IMR-90 (cell line): ENCODE measurements around the gene RASGRF2. TPM values are rescaled to one million over a fixed set of nuclear protein-coding genes. Genes with fewer than 3 reads are reported as not detected.

ENCODE experiments used
- ATAC-seq: fragments of 200-7000 bp; cut with Tn5 transposase; 2 replicates; pipeline ENCODE4 v1.9.1; 2020; ENCODE audit warnings: low read depth, mild to moderate bottlenecking, moderate library complexity
- BruUV-seq: library from RNA; stranded (reverse); fragments of 400-500 nt; replicated peaks from 2 replicates; lab custom pipeline; 2021; lab: Mats Ljungman, UMichigan
- CTCF ChIA-PET: fragments of 300-600 bp; formaldehyde crosslinking; extraction: SDS; loops from one replicate; lab custom pipeline; 2021; ENCODE audit warnings: antibody characterized with exemption; lab: Yijun Ruan, JAX
- POLR2A ChIA-PET: fragments of 300-600 bp; sonication (Branson Sonifier 250); formaldehyde crosslinking; loops from one replicate; lab custom pipeline; 2022; ENCODE audit warnings: antibody characterized with exemption; ENCODE audit not compliant: unreplicated experiment; lab: Charles Lee
- DNase-seq: peaks from one replicate; pipeline ENCODE4 v3.0.0; 2013
- H2AFZ ChIP-seq: replicated peaks from 2 replicates; pipeline ENCODE3; 2013; ENCODE audit warnings: low read length, mild to moderate bottlenecking; ENCODE audit not compliant: poor library complexity
- H2AK5ac ChIP-seq: 2 replicates; pipeline ENCODE4 v1.6.1; 2013; ENCODE audit warnings: low read depth, low read length, inconsistent platforms
- H2AK9ac ChIP-seq: replicated peaks from 2 replicates; pipeline ENCODE3; 2013; ENCODE audit warnings: mild to moderate bottlenecking, low read depth, low read length, moderate library complexity; ENCODE audit not compliant: poor library complexity
- H2BK120ac ChIP-seq: 2 replicates; pipeline ENCODE4 v1.6.1; 2013; ENCODE audit warnings: low read depth, low read length, inconsistent platforms
- H2BK15ac ChIP-seq: 3 replicates; pipeline ENCODE4 v1.6.1; 2013; ENCODE audit warnings: low read depth, low read length, inconsistent platforms
- H2BK20ac ChIP-seq: 2 replicates; pipeline ENCODE4 v1.6.1; 2013; ENCODE audit warnings: low read depth, mild to moderate bottlenecking, inconsistent platforms, low read length, moderate library complexity
- H2BK5ac ChIP-seq: 2 replicates; pipeline ENCODE4 v1.6.1; 2013; ENCODE audit warnings: mild to moderate bottlenecking, low read depth, low read length, inconsistent platforms; ENCODE audit not compliant: poor library complexity, severe bottlenecking
- H3K14ac ChIP-seq: replicated peaks from 2 replicates; pipeline ENCODE4 v1.6.1; 2013; ENCODE audit warnings: low read depth, low read length, inconsistent platforms
- H3K18ac ChIP-seq: 2 replicates; pipeline ENCODE4 v1.6.1; 2013; ENCODE audit warnings: low read depth, low read length, control low read depth
- H3K23ac ChIP-seq: 2 replicates; pipeline ENCODE4 v1.6.1; 2013; ENCODE audit warnings: low read depth, low read length, inconsistent platforms
- H3K27ac ChIP-seq: 2 replicates; pipeline ENCODE4 v1.5.1; 2013; ENCODE audit warnings: mild to moderate bottlenecking, control low read depth, low read length; ENCODE audit not compliant: insufficient read depth
- H3K27me3 ChIP-seq: 2 replicates; pipeline ENCODE4 v1.6.1; 2013; ENCODE audit warnings: low read length; ENCODE audit not compliant: control insufficient read depth, insufficient read depth
- H3K36me3 ChIP-seq: 2 replicates; pipeline ENCODE4 v1.6.1; 2013; ENCODE audit warnings: low read length, mixed read lengths; ENCODE audit not compliant: control insufficient read depth, insufficient read depth
- H3K4ac ChIP-seq: 2 replicates; pipeline ENCODE4 v1.6.1; 2013; ENCODE audit warnings: low read depth, low read length, inconsistent platforms
- H3K4me1 ChIP-seq: 2 replicates; pipeline ENCODE4 v1.6.1; 2013; ENCODE audit warnings: low read length, mixed read lengths; ENCODE audit not compliant: control insufficient read depth, insufficient read depth
- H3K4me2 ChIP-seq: 2 replicates; pipeline ENCODE4 v1.6.1; 2013; ENCODE audit warnings: low read depth, mild to moderate bottlenecking, control low read depth, low read length, moderate library complexity
- H3K4me3 ChIP-seq: 2 replicates; pipeline ENCODE4 v1.5.1; 2013; ENCODE audit warnings: low read depth, mild to moderate bottlenecking, control low read depth, low read length, moderate library complexity; ENCODE audit not compliant: insufficient read depth
- H3K56ac ChIP-seq: 2 replicates; pipeline ENCODE4 v1.6.1; 2013; ENCODE audit warnings: low read length, inconsistent platforms; ENCODE audit not compliant: insufficient read depth; ENCODE audit errors: extremely low read depth
- H3K79me1 ChIP-seq, 2 experiments: 2 replicates each; pipeline ENCODE4 v1.6.1; 2013; ENCODE audit warnings: low read length in 2 of 2, inconsistent platforms in 1 of 2, low read depth in 1 of 2
- H3K9ac ChIP-seq: 2 replicates; pipeline ENCODE4 v1.6.1; 2013; ENCODE audit warnings: low read depth, low read length, control low read depth
- H3K9me1 ChIP-seq: 2 replicates; pipeline ENCODE4 v1.6.1; 2013; ENCODE audit warnings: low read length, inconsistent platforms; ENCODE audit not compliant: insufficient read depth
- H3K9me3 ChIP-seq: 2 replicates; pipeline ENCODE4 v1.6.1; 2013; ENCODE audit warnings: low read length; ENCODE audit not compliant: control insufficient read depth, insufficient read depth
- H4K20me1 ChIP-seq: 2 replicates; pipeline ENCODE4 v1.6.1; 2013; ENCODE audit warnings: low read length, inconsistent platforms; ENCODE audit not compliant: insufficient read depth
- H4K5ac ChIP-seq: 2 replicates; pipeline ENCODE4 v1.6.1; 2013; ENCODE audit warnings: mild to moderate bottlenecking, low read depth, low read length, control low read depth
- H4K8ac ChIP-seq, 2 experiments: 2 replicates each; pipeline ENCODE4 v1.6.1; 2013; ENCODE audit warnings: low read depth in 2 of 2, low read length in 2 of 2, control low read depth in 1 of 2, inconsistent platforms in 1 of 2
- H4K91ac ChIP-seq: 2 replicates; pipeline ENCODE4 v1.6.1; 2013; ENCODE audit warnings: low read depth, low read length, inconsistent platforms; ENCODE audit not compliant: insufficient read depth
- BHLHE40 ChIP-seq: fragments of 150-350 bp; IDR thresholded peaks from 2 replicates; pipeline ENCODE4 v1.6.1; 2016; ENCODE audit warnings: mild to moderate bottlenecking, low read depth, low read length
- CEBPB ChIP-seq: IDR thresholded peaks from 2 replicates; pipeline ENCODE4 v1.6.1; 2012; ENCODE audit warnings: low read depth, low read length, improper control_type of control experiment
- CHD1 ChIP-seq: IDR thresholded peaks from 2 replicates; pipeline ENCODE4 v1.6.1; 2012; ENCODE audit warnings: low read depth, low read length, improper control_type of control experiment
- CTCF ChIP-seq: conservative IDR thresholded peaks from 2 replicates; pipeline ENCODE4 v1.5.1; 2012; ENCODE audit warnings: mild to moderate bottlenecking, low read depth, low read length, improper control_type of control experiment
- ELK1 ChIP-seq: fragments of 150-350 bp; IDR thresholded peaks from 2 replicates; pipeline ENCODE4 v1.6.1; 2016; ENCODE audit warnings: low read depth, mild to moderate bottlenecking, low read length, moderate library complexity, borderline replicate concordance
- MAFK ChIP-seq: IDR thresholded peaks from 2 replicates; pipeline ENCODE4 v1.6.1; 2012; ENCODE audit warnings: low read depth, low read length, improper control_type of control experiment
- NFE2L2 ChIP-seq: fragments of 150-350 bp; IDR thresholded peaks from 2 replicates; pipeline ENCODE4 v1.6.1; 2016; ENCODE audit warnings: low read depth, mild to moderate bottlenecking, low read length
- RAD21 ChIP-seq: IDR thresholded peaks from 2 replicates; pipeline ENCODE4 v1.6.1; 2012; ENCODE audit warnings: low read length, improper control_type of control experiment
- RCOR1 ChIP-seq: IDR thresholded peaks from 2 replicates; pipeline ENCODE4 v1.6.1; 2012; ENCODE audit warnings: mild to moderate bottlenecking, low read length, improper control_type of control experiment; ENCODE audit not compliant: insufficient replicate concordance
- RFX5 ChIP-seq: IDR thresholded peaks from 2 replicates; pipeline ENCODE4 v1.8.0; 2012; ENCODE audit warnings: low read depth, mild to moderate bottlenecking, low read length, moderate library complexity
- SMC3 ChIP-seq: fragments of 150-350 bp; IDR thresholded peaks from 2 replicates; pipeline ENCODE4 v1.6.1; 2016; ENCODE audit warnings: low read depth, mild to moderate bottlenecking, antibody characterized with exemption, low read length, moderate library complexity
- USF2 ChIP-seq: fragments of 150-350 bp; IDR thresholded peaks from 2 replicates; pipeline ENCODE4 v1.6.1; 2017; ENCODE audit warnings: mild to moderate bottlenecking, antibody characterized with exemption, low read length, low read depth
- WGBS, 2 experiments: methylation state at CpG; one replicate each; pipeline versions ENCODE4 v1.1.5 to v1.1.7; 2013; ENCODE audit warnings: missing lambda C conversion rate in 2 of 2; ENCODE audit not compliant: insufficient read length in 1 of 2; ENCODE audit errors: extremely low coverage in 2 of 2; 5-methylcytosine and 5-hydroxymethylcytosine counted together
- dilution Hi-C: fragments of 300-500 bp; cut with HindIII; formaldehyde crosslinking; loops from one replicate; pipeline ENCODE4 v1.14.3; 2018; ENCODE audit warnings: low sequenced_read_pairs; ENCODE audit not compliant: unreplicated experiment
- in situ Hi-C: fragments of 300-500 bp; cut with MboI; formaldehyde crosslinking; loops from 3 replicates; pipeline ENCODE4 v1.14.3; 2019; ENCODE audit warnings: low sequenced_read_pairs, inconsistent platforms, mixed read lengths
- intact Hi-C: fragments of 100-400 bp; cut with micrococcal nuclease; formaldehyde crosslinking; loops from 2 replicates; pipeline ENCODE4 v1.10.0; 2022
- polyA plus RNA-seq, 3 experiments: library from polyadenylated mRNA; depleted of rRNA; stranded (reverse); fragments of >200 nt; gene quantifications; 2 replicates each; pipeline ENCODE4 v1.2.3, GENCODE V29; 2012; ENCODE audit warnings: low replicate concordance in 1 of 3
- total RNA-seq: library from RNA; depleted of rRNA; stranded (reverse); fragments of >200 nt; gene quantifications from 2 replicates; pipeline ENCODE4 v1.2.3, GENCODE V29; 2012

Gene RASGRF2
- total and polyA plus RNA-seq, 2 of the 4 experiments (the other 2 are of a cell fraction): 2.9 to 5.0 TPM

- intact Hi-C loops (loop anchor here (5.0 kb wide), 1 partner anchor 105 kb away; the partner anchor contains the start of gene RASGRF2), dilution Hi-C loops (no loop called here), in situ Hi-C loops (no loop called here)
- no peak overlapping the region for H2BK20ac ChIP-seq
- no peak overlapping the region for H2BK15ac ChIP-seq
- no TSS peak for BruUV-seq
- no CpG with 5 or more reads among the region's 1 CpG for WGBS, 2 experiments
- H3K27me3 ChIP-seq: no peaks in the 10 kb centered on the region
- no peaks in the 10 kb centered on the region; the same call in 1 of the 2 replicates for H4K20me1 ChIP-seq
- no peaks in the 10 kb centered on the region; the same call in 1 of the 2 replicates for H3K36me3 ChIP-seq
- ChIA-PET CTCF (no interaction called here), POLR2A (no interaction called here)
- H3K4me1 ChIP-seq: peaks cover 5% of the 10 kb centered on the region
- H3K9me3 ChIP-seq: 0 out of 2 replicates have a peak, but pooled peaks cover 3% of the 10 kb centered on the region
- no peak overlapping the region for H2BK120ac ChIP-seq
- H3K4me2 ChIP-seq: no peak overlapping the region
- H3K9ac ChIP-seq: no peak overlapping the region
- no peak overlapping the region for H3K27ac ChIP-seq
- no peak overlapping the region for H2AFZ ChIP-seq
- peaks cover 16% of the 10 kb centered on the region for H3K9me1 ChIP-seq
- H3K4me3 ChIP-seq: no peak overlapping the region
- no peak overlapping the region for H2AK5ac ChIP-seq
- no peak overlapping the region for H3K4ac ChIP-seq
- peaks cover 7 to 60% of the 10 kb centered on the region in 2 experiments; a peak in 2 of 4 replicates for H3K79me1 ChIP-seq
- H3K23ac ChIP-seq: no peak overlapping the region
- no peak overlapping the region for H2AK9ac ChIP-seq
- H2BK5ac ChIP-seq: no peak overlapping the region
- ATAC-seq: peak; percentile 64
- DNase-seq: no peak
- H4K5ac ChIP-seq: no peak overlapping the region
- TF ChIP-seq BHLHE40 (no peak), CEBPB (no peak), SMC3 (no peak), MAFK (no peak), RAD21 (no peak), USF2 (no peak), CHD1 (no peak), RCOR1 (no peak), CTCF (no peak), RFX5 (no peak), NFE2L2 (no peak), ELK1 (no peak)
- no peak overlapping the region for H3K14ac ChIP-seq
- H4K8ac ChIP-seq: no peak overlapping the region
- H3K56ac ChIP-seq: no peak overlapping the region
- no peak overlapping the region for H3K18ac ChIP-seq
- H4K91ac ChIP-seq: no peak overlapping the region
These were observed 107.2 kb downstream of the RASGRF2 start for GRCh38 chr5:81067406-81067805.
